Measurements from ENCODE around the gene ARHGEF7.

Gene ARHGEF7

GRCh38 chr13:111292710-111293485 lies 177.8 kb downstream of the ARHGEF7 start:
- no peak for DNase-seq (ENCODE audit: extremely low read depth, low read depth)
- TF ChIP-seq CTCF (IDR thresholded peaks at IDR 0.05; ENCODE audit: low read depth, low read length, missing control alignments), result no peak
- H3K4me3 ChIP-seq (replicated peaks; ENCODE audit: low read depth, low read length), result no peak overlapping the region

GRCh38 chr13:111295886-111296285 lies 180.8 kb downstream of the ARHGEF7 start:
- TF ChIP-seq CTCF (IDR thresholded peaks at IDR 0.05; ENCODE audit: low read depth, low read length, missing control alignments), result no peak
- no peak for DNase-seq (ENCODE audit: extremely low read depth, low read depth)
- no peak overlapping the region for H3K4me3 ChIP-seq (replicated peaks; ENCODE audit: low read depth, low read length)

- no peak for DNase-seq (ENCODE audit: extremely low read depth, low read depth)
- TF ChIP-seq CTCF (IDR thresholded peaks at IDR 0.05; ENCODE audit: low read depth, low read length, missing control alignments), result no peak
- H3K4me3 ChIP-seq (replicated peaks; ENCODE audit: low read depth, low read length), result no peak overlapping the region
Measured at GRCh38 chr13:111296417-111296816, 181.3 kb downstream of the ARHGEF7 start.

- no peak overlapping the region for H3K4me3 ChIP-seq (replicated peaks; ENCODE audit: low read depth, low read length)
- no peak for TF ChIP-seq CTCF (IDR thresholded peaks at IDR 0.05; ENCODE audit: low read depth, low read length, missing control alignments)
- no peak for DNase-seq (ENCODE audit: extremely low read depth, low read depth)
Measured at GRCh38 chr13:111298214-111298975, 183.3 kb downstream of the ARHGEF7 start.

GRCh38 chr13:111302045-111302726 lies 187.1 kb downstream of the ARHGEF7 start:
- DNase-seq (ENCODE audit: extremely low read depth, low read depth), result no peak
- H3K4me3 ChIP-seq (replicated peaks; ENCODE audit: low read depth, low read length), result no peak overlapping the region
- TF ChIP-seq CTCF (IDR thresholded peaks at IDR 0.05; ENCODE audit: low read depth, low read length, missing control alignments), result no peak

GRCh38 chr13:111303559-111303958 lies 188.4 kb downstream of the ARHGEF7 start:
- no peak for TF ChIP-seq CTCF (IDR thresholded peaks at IDR 0.05; ENCODE audit: low read depth, low read length, missing control alignments)
- DNase-seq (ENCODE audit: extremely low read depth, low read depth), result no peak
- H3K4me3 ChIP-seq (replicated peaks; ENCODE audit: low read depth, low read length), result no peak overlapping the region

Data from HFF-Myc (cell line).